ENCODE measurements around the gene BCR. TPM values are rescaled to one million over a fixed set of nuclear protein-coding genes. Genes with fewer than 3 reads are reported as not detected.

BCR gene
- total RNA-seq, 4 donors from 2014 or later = 70.5 to 102 (median 84.1) TPM

DNA sequence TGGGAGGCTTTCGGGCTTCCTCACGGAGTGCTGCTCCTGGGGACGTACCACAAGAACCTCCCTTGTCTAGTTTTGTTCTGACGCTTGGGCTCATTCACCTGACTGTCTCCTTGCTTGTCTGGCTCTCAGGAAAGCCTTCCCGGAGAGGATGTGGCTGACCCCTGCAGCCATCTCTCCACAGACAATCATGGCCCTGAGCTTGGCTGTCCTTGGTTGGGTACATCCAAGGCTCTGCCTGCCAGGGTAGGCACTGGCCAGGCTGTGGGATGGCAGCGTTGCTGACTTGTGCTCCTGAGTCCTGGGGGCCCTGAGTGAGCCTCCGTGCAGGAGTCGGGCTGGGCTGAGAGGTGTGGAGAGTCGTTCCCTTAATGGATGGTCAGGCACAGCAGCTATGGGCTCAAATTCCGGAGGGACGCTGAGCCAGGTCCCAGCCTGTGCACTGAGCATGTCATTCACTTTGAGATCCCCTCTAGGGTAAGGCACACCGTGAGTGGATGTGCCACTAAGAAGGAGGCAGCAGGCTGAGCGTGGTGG is 32.8 kb downstream of the BCR start:
- no peak for DNase-seq (ENCODE audit: low spot score in 2 of 2)
- whole genome bisulfite sequencing, 2 donors = 84 to 85% methylated on average over 11 to 12 of the region's 13 CpGs
- no peak overlapping the region for H3K4me3 ChIP-seq (ENCODE audit: low read depth, poor library complexity, severe bottlenecking)
- intact Hi-C loops (cut with DNase I; ENCODE audit: low total_unique reads) = no loop called here
- TF ChIP-seq, protein P1, sequence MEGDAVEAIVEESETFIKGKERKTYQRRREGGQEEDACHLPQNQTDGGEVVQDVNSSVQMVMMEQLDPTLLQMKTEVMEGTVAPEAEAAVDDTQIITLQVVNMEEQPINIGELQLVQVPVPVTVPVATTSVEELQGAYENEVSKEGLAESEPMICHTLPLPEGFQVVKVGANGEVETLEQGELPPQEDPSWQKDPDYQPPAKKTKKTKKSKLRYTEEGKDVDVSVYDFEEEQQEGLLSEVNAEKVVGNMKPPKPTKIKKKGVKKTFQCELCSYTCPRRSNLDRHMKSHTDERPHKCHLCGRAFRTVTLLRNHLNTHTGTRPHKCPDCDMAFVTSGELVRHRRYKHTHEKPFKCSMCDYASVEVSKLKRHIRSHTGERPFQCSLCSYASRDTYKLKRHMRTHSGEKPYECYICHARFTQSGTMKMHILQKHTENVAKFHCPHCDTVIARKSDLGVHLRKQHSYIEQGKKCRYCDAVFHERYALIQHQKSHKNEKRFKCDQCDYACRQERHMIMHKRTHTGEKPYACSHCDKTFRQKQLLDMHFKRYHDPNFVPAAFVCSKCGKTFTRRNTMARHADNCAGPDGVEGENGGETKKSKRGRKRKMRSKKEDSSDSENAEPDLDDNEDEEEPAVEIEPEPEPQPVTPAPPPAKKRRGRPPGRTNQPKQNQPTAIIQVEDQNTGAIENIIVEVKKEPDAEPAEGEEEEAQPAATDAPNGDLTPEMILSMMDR (IDR thresholded peaks at IDR 0.05) = no peak
- TF ChIP-seq POLR2A (IDR thresholded peaks at IDR 0.05) = no peak

DNA sequence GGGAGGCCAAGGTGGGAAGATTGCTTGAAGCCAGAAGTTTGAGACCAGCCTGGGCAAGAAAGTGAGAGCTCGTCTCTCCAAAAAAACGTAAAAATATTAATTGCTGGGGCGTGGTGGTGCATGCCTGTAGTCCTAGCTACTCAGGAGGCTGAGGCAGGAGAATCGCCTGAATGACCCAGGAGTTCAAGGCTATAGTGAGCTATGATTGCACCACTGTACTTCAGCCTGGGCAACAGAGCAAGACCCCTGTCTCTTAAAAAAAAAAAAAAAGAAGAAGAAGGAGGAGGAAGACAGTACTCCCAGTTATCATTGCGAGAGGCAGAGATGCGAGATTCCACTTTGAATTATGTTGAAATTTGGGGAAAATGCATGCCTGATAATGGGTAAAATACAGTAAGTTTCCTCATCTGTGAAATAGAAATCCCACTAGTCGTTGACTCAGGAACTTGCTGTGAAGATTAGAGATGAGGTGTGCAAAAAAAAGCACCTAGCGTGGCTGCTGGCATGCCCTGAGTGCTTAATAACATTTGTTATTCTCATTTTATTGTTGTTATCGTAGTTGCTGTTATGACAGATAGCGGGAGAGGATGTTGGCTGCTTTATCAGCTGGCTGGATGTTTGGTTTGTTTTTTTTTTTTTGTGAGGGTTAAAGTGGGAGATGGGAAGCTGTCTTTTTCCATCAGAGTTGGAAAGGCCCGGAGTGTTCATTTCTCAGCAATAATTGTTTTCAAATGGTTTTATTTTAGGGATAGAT is 33.4 kb downstream of the BCR start:
- no peak for TF ChIP-seq POLR2A (IDR thresholded peaks at IDR 0.05)
- TF ChIP-seq, protein P1 (IDR thresholded peaks at IDR 0.05) = no peak
- 67 to 69% methylated on average over 11 of the region's 11 CpGs for WGBS, 2 donors

DNA sequence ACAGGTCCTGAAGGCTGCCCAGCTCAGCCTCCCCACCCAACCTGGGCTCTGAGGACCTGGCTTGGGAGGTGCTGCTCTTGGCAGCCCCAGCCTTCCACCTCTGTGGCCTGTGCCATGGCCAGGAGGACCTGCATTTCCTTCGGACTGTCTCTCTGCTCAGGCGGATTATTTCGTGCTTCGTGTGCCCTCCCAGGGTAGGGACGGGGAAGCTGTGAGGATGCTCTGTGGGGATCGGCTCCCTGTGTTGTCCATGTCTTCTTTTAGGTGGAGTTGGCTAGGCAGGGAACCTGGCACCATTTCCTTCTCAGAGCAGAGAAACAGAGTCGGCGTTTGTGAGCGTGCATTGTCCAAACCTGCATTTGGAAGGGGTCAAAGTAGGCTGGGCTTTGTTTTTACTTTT is 34.1 kb downstream of the BCR start:
- intact Hi-C loops (cut with DNase I; ENCODE audit: low total_unique reads) = no loop called here
- no peak for TF ChIP-seq POLR2A (IDR thresholded peaks at IDR 0.05)
- TF ChIP-seq, protein P1 (IDR thresholded peaks at IDR 0.05) = no peak
- no peak overlapping the region for H3K4me3 ChIP-seq (ENCODE audit: low read depth, poor library complexity, severe bottlenecking)
- no peak for DNase-seq (ENCODE audit: low spot score in 2 of 2)
- 77 to 89% methylated on average over 9 of the region's 9 CpGs for WGBS, 2 donors

More for the DNA sequence above, 33.4 kb downstream of the BCR start:
- intact Hi-C loops (cut with DNase I; ENCODE audit: low total_unique reads) = no loop called here
- H3K4me3 ChIP-seq (ENCODE audit: low read depth, poor library complexity, severe bottlenecking) = no peak overlapping the region
- DNase-seq (ENCODE audit: low spot score in 2 of 2) = no peak

DNA sequence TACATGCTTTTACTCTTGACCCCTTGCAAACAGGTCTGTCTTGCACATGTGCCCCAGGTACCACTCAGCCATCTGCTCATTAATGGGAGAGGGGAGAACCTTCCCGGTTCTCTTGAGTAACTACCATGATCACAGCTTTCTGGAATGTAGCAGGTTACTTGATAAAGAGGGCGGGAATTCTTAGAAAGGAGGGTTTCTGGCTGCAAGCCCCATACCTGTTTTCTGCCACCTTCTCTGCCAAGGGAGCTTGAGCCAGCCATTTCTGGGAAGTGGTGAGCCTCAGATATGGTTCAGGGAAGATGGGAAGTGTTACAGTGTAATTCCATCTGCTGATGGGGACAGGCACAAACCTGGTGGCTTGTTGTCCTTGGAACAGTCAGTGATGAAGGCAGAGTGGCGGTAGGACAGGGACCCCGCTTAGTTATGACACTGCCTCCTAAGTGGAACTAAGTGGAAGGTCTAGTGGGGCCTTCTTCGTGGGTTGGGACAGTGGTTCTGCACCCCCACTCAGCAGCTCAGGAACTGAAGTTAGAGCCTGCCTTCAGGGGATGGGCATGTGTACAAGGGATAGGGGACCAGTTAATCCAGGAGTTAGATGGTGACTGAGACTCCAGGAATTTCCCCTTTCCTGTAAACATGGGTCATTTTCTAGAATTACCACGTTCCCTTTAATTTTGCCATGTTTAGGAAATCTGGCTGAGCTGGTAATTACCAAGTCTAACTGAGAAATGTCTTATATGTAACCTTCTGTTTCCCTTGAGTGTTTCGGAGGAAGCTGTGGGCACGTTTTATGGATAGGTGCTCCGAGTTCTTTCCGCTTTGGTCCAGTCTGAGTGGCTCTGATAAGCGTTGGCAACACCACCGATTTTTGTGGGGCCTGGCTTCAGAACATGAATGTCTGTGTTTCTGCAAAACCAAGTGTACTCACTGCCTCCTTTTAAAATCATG is 35.3 kb downstream of the BCR start:
- TF ChIP-seq, protein P1 (IDR thresholded peaks at IDR 0.05) = no peak
- TF ChIP-seq POLR2A (IDR thresholded peaks at IDR 0.05) = no peak
- 66 to 74% methylated on average over 12 of the region's 12 CpGs for WGBS, 2 donors
- intact Hi-C loops (cut with DNase I; ENCODE audit: low total_unique reads) = no loop called here
- H3K4me3 ChIP-seq (ENCODE audit: low read depth, poor library complexity, severe bottlenecking) = no peak overlapping the region
- DNase-seq (ENCODE audit: low spot score in 2 of 2) = no peak

DNA sequence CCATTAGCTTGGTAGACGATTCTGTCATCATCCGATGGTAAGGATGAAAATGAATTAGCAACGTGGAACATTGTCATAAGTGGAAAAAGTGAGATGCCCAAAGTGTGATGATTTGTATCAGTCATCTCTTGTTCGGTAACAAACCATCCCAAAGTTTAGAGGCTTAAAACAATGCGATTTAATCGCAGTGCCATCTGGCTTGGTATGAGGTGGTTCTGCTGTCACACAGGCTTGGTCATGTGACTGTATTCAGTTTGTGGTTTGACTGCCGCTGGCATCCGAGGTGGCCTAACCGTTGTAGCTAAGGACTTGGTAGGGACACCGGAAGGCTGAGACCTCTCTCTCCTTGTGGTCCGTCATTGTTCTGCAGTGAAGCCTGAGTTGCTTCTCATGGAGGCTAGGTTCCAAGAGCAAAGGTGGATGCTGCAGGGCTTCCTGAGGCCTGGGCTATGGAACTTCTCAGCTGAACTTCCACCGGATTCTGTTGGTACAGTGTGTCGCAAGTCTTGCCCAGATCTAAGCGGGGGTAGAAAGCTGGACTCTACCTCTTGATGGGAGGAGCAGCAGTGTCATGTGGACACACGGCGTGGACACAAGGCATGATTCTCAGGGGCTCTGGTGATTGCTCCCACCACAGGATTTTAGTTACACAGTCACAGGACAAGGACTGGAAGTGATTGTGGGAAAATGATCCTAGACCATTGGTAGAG is 36.3 kb downstream of the BCR start:
- H3K4me3 ChIP-seq (ENCODE audit: low read depth, poor library complexity, severe bottlenecking) = no peak overlapping the region
- WGBS, 2 donors = 72 to 78% methylated on average over 16 of the region's 16 CpGs
- no peak for DNase-seq (ENCODE audit: low spot score in 2 of 2)
- intact Hi-C loops (cut with DNase I; ENCODE audit: low total_unique reads) = no loop called here
- TF ChIP-seq, protein P1 (IDR thresholded peaks at IDR 0.05) = no peak
- TF ChIP-seq POLR2A (IDR thresholded peaks at IDR 0.05) = no peak
